CD4-positive, alpha-beta T cell treated with Interferon alpha-2 for 1 hour (primary cell): Measurements from ENCODE around the gene FAM241B.

Source experiments
- DNase-seq, 2 donors: peaks; one replicate each; pipeline ENCODE4 v3.0.0-alpha.2; 2020 to 2022

Gene FAM241B

GRCh38 chr10:69634759-69635425, 4.8 kb downstream of the FAM241B start:
- DNase-seq, result no peak

GRCh38 chr10:69635428-69636272, 5.6 kb downstream of the FAM241B start:
- no peak for DNase-seq

- no peak for DNase-seq
Observed at GRCh38 chr10:69636273-69636575, 6.2 kb downstream of the FAM241B start.

DNA sequence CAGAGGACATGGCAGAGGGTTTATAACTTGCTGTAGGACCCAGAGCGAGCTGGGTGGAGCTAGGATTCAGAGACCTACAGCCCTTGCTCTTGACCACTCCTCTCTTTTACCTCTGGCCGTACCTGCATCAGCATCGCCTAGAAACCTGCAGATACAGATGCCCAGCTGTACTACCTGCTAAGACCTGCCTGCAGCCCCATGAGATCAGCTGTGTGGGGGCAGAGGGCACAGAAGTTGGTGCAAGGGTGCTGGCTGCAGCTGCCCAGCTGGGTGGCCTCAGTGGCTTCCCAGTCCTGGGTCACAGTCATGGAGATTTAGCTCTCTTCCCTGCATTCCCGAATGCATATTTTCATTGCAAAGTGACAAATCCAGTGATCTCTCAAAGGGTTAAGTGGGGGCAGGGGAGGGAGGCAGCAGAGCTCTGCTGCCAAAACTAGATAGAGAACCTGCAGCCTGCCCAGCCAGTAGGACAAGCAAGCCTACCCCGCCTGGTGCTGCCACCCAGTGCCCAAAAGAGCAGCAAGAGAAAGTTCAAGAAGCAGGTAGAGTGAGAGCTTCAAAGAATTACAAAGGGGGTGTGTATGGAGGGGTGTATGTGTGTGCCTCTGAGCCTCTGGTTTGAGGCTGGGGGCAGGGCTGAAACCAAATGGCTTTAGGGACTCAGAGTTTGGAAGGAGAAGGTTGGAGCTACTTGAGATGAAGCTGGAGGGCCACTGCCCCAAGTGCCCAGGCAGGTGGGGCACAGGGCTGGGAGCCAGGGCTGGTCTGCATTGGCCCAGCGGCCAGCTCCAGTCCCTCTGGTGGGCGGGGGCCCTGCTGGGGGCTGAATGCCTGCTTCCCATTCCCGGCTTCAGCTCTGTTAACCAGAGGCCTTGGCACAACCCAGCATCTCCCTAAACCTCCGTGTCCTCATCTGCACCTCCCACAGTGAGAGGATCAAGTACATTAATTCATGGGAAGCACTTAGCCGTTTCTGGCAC, 6.9 kb downstream of the FAM241B start:
- DNase-seq, result peak in 1 of 2 donors; percentile 42

DNA sequence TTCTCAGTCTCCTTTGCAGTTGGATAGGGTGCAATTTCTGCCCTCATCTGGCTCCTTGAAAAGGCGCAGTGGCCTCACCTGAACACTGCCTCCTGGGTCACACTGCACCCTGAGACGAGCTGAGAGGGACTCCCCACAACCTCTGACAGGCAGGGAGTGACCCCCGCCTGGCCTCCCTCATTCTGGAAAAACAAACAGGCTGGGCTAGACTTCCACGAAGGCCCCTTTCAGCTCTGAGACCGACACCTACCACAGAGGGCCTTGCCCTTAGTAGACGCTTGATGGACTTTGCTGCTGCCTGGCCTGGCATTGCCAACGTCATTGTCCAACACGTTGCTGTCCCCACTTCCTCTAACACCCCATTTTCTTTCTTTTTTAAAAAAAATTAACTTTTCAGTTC, 8.6 kb downstream of the FAM241B start:
- no peak for DNase-seq

- DNase-seq, result peak; percentile 68 to 77
Observed at GRCh38 chr10:69639291-69640195, 9.5 kb downstream of the FAM241B start.

GRCh38 chr10:69640196-69640980, 10.3 kb downstream of the FAM241B start:
- no peak for DNase-seq

- DNase-seq, result no peak
Observed at GRCh38 chr10:69641261-69641980, 11.4 kb downstream of the FAM241B start.

DNA sequence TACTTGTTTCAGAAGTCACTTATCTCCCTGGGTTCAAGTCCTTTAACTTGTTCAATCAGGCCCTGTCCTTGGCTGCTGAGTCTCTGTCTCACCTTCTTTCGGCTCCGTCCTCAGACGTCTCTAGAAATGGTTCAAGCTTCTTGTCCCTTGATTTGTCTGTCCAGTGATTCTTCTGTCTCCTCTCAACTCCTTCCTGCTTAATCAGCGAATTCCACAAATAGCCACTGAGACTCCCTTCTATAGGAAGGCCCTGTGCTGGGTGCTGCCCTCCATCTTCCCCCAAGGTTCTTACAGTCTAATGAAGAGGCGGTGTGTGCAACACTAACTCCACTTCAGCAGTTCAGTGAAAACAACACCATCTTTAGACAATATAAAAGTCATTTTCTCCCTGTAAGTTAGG, 12.7 kb downstream of the FAM241B start:
- DNase-seq, result no peak

DNA sequence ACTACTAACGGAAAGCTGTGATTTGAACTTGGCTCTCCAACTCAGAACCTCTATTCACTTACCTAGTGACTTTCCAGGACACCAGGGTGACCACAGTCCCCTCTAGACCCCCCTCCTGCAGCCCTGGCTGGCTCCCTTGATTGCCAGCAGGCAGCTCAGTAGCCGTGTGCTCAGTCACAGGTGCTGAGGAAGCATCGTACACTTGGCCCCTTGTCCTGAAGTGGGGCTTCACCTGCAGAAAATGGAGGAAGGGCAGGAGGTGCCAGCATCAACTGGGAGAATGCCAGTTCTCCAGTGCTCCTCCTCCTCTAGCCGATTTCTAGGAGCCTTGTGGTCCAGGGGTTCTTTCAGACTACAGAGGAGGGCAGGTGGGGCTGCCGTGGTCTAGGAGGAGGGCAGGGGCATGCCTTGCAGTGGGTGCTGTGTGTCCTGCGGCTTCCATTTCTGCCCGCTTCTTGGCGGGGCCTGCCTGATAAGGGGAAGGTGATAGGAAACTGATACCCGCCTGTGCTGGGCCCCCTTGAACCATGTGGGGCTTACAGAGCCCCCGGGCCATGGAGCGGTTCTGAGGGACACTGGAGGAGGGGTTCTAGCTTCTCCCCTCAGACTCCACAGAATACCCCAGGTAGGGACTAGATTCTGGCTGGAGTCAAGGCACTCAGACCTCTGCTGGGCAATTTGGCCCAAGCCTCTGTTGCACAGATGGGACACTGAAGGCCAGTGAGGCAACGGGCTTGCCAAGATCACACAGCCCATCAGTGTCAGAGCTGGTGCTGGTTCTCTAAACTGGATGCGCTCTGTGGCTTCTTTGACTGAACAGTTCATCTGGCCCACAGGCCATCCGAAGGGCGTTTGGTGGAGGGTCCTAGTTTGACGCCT, 14.0 kb downstream of the FAM241B start:
- no peak for DNase-seq

- peak in 1 of 2 donors; percentile 46 for DNase-seq
Observed at GRCh38 chr10:69644658-69645295, 14.7 kb downstream of the FAM241B start.

- DNase-seq, result no peak
Observed at GRCh38 chr10:69645296-69646184, 15.5 kb downstream of the FAM241B start.

DNA sequence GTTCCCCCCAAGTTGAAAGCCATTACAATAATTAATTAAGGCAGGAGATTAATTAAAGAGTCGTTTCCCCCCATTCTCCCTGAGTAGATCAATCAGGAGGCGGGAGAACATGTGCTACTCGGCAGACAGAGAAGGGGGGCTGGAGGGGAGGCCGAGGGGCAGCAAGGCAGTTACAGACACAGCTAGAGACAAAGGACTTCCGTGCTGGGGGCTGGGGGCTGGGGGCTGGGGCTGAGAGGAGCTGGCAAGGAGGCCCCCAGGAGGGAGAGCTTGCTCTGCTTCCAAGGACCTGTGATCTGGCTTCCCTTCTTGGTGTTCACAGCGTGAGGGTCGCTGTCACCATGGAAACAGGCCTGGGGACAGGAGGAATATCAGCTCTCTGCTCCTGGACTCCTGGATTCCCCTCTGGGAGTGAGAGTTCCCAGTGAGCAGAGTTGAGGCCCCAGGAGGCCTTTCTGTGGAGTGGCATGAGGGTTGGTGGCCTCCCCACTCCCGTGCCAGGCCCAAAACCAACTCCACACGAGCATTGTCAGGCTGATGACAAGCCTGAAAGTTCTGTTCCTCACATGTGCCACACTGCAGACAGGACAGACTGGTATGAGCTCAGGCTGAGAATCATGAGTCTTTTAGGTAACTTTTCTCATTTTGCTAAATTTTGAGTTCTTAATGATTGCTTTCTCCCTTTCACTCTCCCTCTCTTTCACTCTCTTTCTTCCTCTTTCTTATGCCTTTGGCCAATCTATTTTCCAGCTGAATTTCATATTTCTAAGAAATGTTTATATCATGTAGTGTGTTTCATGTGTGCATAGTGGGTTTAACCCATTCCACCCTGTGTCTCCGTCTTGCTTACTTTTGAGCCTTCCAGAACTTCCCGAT, 16.4 kb downstream of the FAM241B start:
- DNase-seq, result no peak

GRCh38 chr10:69647126-69647525, 17.1 kb downstream of the FAM241B start:
- DNase-seq, result no peak

- DNase-seq, result no peak
Observed at GRCh38 chr10:69647819-69648218, 17.8 kb downstream of the FAM241B start.

- no peak for DNase-seq
Observed at GRCh38 chr10:69648461-69648860, 18.4 kb downstream of the FAM241B start.
